ENCODE measurements around the gene KCNIP4.

The KCNIP4 gene

DNA sequence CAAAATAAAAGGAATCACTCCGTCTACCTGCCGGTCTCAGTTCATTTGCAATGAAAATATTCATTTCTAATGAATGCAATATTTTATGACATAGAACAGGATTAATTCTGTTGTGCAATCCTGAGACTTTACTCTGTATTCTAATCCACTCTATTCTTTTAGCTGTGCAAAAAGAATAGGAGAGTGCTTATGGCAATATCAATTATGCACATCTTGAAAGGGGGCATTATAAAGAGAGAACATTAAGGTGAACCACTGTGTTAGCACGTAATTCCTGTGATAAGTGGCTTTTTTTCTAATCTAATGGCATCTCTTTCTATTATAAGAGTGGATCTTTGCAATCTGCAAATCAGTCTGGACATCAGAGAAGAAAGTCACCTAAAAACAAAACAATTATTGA lies 99.5 kb downstream of the KCNIP4 start:
- DNase-seq, result no peak

DNA sequence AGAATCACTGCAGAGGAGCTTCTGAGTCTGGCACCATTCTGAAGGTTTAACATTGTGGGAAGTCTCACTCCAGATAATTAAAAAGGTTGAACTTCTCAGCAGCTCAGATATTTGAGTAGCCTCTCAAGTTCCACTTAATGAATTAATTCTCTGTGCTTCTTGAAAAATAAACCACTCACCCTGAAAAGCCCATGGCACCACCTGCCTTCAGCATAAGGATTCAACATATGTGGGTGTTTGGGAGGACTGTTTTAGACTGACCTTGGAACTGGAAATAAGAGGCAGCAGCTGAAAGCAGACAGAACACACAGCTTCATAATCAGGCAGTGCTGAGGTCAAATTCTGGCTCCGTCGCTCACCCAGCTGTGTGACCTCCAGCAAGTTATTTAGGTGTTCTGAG lies 100.6 kb downstream of the KCNIP4 start:
- no peak for DNase-seq

DNA sequence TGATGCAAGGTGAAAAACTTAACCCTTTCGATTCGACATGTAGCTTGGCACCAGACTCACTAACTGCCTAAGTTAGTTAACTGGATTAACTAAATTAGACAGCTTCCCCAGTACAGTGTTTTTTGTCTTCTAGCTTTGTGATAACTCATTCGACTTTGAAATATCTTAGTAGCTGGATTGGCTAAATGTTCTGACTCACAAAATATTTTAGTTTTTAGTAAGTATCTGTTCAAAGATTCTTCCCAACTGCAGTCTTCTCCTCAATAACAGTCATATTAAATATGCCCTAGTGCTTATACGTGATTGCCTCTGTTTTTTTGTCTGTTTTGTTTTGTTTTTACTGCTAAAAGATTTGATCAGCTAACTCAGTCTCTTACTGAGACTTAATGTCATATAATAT lies 102.9 kb downstream of the KCNIP4 start:
- DNase-seq, result no peak

DNA sequence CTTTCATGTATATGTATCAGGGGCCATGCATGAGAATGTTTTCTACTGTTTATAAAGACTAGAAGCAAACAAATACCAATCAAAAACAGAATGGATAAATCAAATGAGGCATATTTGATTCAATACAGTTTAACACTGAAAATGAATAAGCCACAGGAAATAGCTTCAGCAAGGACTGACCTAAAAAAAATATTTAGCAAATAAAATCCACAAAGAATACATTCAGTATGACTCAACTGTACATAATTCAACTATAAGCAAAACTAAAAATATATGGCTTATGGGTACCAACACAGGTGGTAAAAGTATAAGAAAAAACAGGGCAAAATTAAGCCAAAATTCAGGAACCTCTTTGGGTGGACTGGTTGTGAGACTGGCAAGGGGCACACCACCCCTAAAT lies 112.9 kb downstream of the KCNIP4 start:
- no peak for DNase-seq

GRCh38 chr4:21830272-21830671 lies 118.3 kb downstream of the KCNIP4 start:
- DNase-seq, result no peak

GRCh38 chr4:21827575-21827974 lies 121.0 kb downstream of the KCNIP4 start:
- no peak for DNase-seq

DNA sequence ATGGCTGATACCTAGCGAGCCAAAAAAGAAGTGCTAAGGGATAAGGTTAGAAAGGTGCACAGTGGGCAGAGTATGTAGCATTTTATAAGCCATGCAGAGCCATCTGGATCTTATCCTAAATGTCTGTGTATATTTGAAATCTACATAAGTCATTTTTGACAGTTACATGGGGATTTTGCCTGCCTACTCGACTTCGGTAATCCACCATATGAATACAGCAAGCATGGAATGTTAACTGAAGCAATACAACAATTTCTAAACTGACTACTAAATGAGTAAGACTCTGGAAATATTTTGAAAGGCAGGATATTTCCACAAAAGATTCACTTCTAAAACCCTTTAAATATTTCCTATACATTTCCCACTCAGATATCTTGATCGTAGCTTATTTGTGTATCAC lies 122.5 kb downstream of the KCNIP4 start:
- DNase-seq, result no peak

- DNase-seq, result no peak
Measured at GRCh38 chr4:21819086-21819485, 129.5 kb downstream of the KCNIP4 start.

DNA sequence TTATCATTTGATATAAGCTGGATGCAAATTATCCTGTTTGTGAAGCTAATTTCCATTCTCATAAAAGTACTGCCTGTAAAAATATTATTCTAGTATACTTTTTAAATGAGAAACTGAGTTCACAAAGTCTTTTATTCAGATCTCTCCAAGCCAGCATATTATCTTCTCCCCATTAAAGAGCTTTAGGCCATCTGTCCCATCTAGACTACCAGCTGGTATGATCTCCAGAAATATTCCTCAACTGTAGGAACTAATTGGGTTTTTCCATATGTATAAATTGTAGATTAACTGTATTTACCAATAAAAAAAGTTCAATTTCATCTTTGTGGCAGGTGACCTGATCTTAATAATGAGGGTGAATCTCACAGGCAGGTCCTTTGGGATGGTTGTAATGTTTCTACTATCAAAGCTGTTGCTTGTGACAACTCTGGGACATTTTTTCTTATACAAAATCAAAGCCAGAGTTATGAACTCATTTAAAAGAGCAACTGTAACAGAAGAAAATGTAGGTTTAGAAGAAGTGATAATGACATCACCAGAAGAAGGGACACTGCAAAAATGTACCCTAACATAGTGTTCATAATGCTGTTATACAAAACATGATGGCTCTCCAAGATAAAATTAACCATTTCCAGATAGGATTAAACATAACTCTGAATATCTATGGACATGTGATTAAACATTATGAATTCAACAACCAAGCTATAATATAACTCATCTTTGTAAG lies 132.8 kb downstream of the KCNIP4 start:
- no peak for DNase-seq

DNA sequence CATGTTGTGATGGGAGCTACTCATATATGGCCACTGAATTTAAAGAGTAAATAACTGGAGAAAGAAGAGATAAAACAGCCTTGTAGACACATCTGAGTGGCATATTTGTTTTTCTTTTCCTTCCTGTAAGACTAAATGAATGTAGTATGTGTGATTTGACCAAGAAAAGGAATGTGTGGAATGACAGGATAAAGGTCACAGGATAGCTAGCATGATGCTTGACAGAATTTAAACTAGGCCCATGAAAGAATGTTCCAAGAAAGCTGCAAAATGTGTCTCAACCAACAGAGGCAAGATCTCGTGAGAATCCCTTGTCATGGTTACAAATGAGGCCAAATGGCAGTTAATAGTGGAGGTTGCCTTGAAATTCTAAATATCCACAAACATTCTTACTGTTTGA lies 137.0 kb downstream of the KCNIP4 start:
- no peak for DNase-seq

- DNase-seq, result no peak
Measured at GRCh38 chr4:21806991-21807390, 141.6 kb downstream of the KCNIP4 start.

DNA sequence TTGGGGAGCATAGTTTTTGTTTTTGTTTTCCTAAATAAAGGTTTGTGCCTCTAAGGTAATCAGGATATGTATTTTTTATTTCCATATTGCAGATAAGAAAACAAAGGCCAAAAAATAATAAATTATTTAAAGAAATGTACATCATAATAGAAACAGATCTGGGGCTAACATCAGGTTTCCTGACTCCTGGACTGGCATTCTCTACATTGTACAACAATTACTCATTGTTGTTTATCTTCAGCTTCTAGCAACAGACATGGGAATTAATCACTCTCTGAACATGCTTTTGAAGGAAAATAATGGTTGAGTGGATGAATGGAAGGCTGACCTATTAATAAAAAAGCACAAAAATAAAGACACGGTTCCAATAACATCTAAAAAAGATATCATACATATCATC lies 146.2 kb downstream of the KCNIP4 start:
- DNase-seq, result no peak

DNA sequence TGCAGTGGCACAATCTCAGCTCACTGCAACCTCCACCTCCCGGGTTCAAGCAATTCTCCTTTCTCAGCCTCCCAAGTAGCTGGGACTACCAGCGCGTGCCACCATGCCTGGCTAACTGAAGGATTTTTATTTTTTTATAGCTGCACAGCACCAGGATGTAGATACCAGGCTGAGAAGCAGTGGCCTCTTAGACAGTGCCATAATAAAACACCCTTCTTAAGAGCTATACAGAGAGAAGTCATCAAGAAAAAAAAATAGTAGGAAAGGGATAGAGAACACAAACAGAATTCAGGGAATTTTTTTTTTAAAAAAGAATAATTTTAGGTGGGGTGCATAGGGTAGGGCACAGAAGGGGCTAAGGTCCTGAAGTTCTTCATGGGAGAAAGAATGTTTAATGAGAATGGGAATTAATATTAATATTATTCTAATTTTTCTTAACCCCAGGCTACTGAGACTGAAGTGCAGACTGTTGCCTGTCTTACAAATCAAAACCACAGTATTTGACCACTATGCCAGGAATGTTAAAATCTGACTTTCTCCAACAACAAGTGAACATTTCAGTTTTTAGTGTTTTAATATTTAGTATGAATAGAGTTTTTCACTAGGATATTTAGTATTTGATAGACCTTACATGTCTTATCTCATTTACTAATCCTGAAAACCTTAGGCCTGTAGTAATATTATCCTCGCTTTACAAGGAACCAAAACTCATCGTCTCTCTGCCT lies 146.7 kb downstream of the KCNIP4 start:
- no peak for DNase-seq

DNA sequence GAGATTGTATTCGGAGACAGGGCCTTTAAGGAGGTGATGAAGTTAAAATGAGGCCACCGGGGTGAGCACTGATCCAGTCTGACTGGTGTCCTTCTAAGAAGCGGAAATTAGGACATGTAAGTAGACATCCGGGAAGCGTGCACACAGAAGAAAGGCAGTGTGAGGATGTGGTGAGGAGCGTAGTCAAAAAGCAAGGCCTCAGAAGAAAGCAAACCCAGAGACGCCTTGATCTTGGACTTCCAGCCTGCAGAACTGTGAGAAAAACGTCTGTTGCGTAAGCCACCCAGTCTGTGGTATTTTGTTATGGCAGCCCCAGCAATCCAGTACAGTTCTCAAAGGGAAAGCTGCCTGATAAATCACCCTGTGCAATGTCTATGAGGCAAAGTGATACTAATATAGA lies 153.5 kb downstream of the KCNIP4 start:
- DNase-seq, result no peak

DNA sequence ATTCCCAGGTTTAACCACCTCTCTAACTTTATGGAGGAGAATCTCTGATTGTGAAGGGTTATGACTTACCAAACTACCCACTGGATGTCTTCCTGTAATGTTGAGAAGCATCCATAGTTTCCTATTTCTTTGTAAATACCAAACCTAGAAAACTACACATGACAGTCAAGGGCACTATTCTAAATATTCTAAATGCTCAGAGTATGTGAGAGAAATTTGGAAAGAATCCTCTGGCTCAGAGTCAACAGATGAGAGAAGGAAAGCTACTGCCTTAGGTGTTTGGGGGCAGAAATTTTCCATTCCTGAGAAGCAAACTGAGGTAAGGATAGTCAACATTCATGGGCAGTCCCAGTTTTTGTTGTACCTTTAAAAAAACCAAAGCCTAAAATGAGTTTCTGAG lies 155.8 kb downstream of the KCNIP4 start:
- no peak for DNase-seq

- no peak for DNase-seq
Measured at GRCh38 chr4:21790438-21791029, 158.0 kb downstream of the KCNIP4 start.

DNA sequence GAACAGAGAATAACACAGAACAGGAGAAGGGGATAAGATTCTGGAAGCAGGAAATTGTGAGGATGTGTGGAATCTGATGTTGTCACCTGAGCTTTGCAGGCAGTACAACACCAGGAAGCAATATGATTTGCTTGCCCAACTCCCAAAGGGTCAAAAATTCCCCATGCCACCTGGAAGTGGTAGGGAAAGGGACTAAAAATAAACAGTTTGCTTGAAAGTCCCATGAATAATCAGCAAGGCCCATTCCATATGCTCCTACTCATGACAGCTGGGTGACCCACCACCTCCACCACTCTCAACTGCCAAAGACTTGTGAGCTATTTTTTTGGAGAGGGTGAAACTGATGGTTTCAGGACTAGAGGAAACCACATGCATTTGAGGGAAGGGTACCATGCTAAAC lies 168.4 kb downstream of the KCNIP4 start:
- DNase-seq, result no peak

DNA sequence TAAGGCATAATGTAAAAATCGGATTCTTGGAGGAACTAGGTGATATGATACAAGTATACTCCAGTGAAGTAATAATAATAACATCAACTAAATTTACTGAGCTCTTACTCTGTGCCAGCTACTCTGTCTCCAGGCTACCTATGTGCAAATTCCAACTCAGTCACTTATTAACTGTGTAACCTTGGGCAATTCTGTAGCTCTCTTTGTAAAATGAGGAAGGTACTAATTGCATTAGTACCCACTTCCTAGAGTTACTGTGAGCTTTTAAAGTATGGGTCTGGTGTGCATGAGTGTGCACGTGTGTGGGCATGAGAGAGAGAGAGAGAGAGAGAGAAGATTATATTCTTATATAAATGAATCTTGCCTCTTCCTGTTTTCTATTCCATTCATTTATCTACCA lies 169.9 kb downstream of the KCNIP4 start:
- DNase-seq, result no peak

DNA sequence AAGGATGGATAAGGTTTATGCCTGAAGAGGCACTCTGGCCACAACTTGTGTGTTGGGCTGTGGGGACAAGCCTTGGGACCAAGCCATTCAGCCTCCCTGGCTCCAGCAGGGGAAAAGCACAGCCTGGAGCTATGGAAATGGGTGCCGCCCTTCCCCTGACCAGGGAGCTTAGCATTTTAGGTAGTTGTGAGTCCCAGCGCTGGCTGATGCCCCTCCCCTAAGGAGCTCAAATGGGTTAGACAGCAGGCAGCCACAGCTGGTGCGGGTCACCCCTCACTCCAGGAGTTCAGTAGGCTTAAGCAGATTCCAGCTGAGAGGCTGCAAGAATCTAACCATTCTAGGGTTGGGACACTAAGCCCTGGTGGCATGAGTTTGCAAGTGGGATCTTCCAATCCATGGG lies 172.9 kb downstream of the KCNIP4 start:
- DNase-seq, result no peak

DNA sequence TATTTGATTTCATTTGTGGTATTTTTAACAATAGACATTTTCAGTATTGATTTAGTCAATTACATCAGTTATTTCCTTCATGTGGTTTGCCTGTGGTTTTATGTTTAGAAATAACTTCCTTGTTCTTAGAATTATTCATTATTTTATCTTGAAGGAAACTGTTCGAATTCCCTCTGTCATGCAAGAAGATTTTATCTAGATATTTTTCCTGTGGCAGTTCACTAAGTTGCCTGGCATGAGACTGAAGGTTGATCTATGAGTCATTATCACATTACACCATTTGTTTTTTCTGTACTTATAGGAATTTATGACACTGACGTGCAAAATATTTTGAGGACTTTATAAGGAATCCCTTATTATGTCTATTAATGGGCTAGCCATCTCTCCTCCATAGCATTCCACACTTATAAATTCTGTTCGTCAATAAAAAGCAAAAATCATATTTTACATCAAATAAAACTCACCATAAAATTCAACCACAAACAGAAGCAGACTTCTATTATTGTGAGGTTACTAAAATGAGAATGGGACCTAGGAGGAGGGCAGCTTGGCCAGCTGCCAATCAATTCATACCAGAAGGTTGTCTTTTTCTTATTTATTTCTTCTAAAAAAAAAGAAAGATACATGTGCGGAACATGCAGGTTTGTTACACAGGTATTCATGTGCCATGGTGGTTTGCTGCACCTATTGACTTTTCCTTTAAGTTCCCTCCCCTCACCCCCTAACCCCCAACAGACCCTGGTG lies 179.0 kb downstream of the KCNIP4 start:
- no peak for DNase-seq

DNA sequence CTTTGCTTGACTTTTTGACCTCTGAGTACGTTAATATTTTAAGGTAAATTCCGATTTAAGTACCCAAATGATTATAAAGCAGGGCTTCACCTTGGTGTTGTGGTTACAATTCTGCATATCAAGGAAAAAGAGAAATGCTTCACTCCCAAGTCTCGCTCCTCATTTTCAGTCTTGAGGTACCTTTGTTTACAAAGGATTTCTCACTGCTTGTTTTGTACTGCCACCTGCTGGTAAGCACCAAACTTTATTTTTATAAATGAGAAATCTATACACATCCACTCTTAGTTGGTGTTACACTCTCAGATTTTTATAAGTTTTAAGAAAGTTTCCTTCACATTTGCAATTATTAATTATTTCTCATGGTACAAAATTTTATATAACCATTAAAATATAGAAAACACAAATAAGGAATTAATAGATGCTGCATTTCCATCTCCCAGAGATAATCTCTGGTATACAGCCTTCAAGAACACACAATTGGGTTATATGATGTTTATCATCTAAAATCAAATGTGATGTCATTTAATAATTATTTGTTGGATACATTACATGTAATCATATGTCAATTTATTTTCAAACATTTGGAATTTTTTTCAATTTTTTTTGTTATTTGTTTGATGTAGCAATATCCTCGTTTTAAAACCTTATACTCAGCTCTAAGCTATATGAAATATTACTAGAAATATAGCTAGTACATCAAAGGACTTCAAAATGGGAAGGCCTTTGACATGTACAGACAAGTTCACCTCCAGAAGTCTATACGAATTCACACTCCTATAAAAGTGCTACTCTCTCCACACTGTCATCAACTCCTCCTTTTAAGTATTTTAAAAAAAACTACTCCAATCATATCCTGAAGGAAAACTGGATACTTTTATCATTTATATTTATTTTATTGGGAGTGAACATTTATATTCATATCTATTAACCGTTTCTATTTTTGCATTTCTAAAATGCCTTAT lies 179.9 kb downstream of the KCNIP4 start:
- peak; percentile 19 for DNase-seq

All from right kidney (tissue), 1 donor.